NCI-H774 (cell line): ENCODE data around the gene RBM4.
"Not testable (repeated sequence)": the region's sequence is repeated elsewhere in the genome, so short reads cannot be mapped to it uniquely, and the experiment has no call there.

Experiments used
- DNase-seq: peaks from one replicate; lab custom pipeline; 2025; lab: John Stamatoyannopoulos, UW

RBM4 gene

GRCh38 chr11:66617155-66617834 is 21.2 kb upstream of the RBM4 start:
- DNase-seq: no peak

GRCh38 chr11:66619080-66619554 is 19.4 kb upstream of the RBM4 start:
- no peak for DNase-seq

GRCh38 chr11:66624450-66624849 is 14.1 kb upstream of the RBM4 start:
- no peak for DNase-seq

GRCh38 chr11:66625041-66625751 is 13.3 kb upstream of the RBM4 start:
- DNase-seq: no peak

- no peak for DNase-seq
These were observed 12.8 kb upstream of the RBM4 start for GRCh38 chr11:66625752-66626149.

- DNase-seq: no peak
These were observed 12.1 kb upstream of the RBM4 start for GRCh38 chr11:66626382-66626781.

- DNase-seq: no peak
These were observed 11.6 kb upstream of the RBM4 start for GRCh38 chr11:66626926-66627325.

GRCh38 chr11:66628061-66628603 is 10.4 kb upstream of the RBM4 start:
- DNase-seq: no peak

GRCh38 chr11:66629356-66629755 is 9.1 kb upstream of the RBM4 start:
- DNase-seq: no peak

GRCh38 chr11:66631883-66632282 is 6.6 kb upstream of the RBM4 start:
- DNase-seq: no peak

GRCh38 chr11:66632952-66633351 is 5.6 kb upstream of the RBM4 start:
- DNase-seq: no peak

- DNase-seq: no peak
These were observed 2.1 kb upstream of the RBM4 start for GRCh38 chr11:66636411-66636810.

GRCh38 chr11:66637557-66638176 is 836 bp upstream of the RBM4 start:
- no peak for DNase-seq

GRCh38 chr11:66639066-66639813 is 737 bp downstream of the RBM4 start:
- peak; percentile 40 for DNase-seq

- DNase-seq: not testable (repeated sequence)
These were observed 1.4 kb downstream of the RBM4 start for GRCh38 chr11:66639814-66640340.

- no peak for DNase-seq
These were observed 3.3 kb downstream of the RBM4 start for GRCh38 chr11:66641834-66642233.

- DNase-seq: no peak
These were observed 5.4 kb downstream of the RBM4 start for GRCh38 chr11:66643745-66644437.

- no peak for DNase-seq
These were observed 8.3 kb downstream of the RBM4 start for GRCh38 chr11:66646828-66647227.

- no peak for DNase-seq
These were observed 11.4 kb downstream of the RBM4 start for GRCh38 chr11:66649903-66650302.

GRCh38 chr11:66651016-66651415 is 12.5 kb downstream of the RBM4 start:
- no peak for DNase-seq

GRCh38 chr11:66652651-66653050 is 14.1 kb downstream of the RBM4 start:
- DNase-seq: no peak
